ENCODE measurements around the gene ANKRD30A.

DNA sequence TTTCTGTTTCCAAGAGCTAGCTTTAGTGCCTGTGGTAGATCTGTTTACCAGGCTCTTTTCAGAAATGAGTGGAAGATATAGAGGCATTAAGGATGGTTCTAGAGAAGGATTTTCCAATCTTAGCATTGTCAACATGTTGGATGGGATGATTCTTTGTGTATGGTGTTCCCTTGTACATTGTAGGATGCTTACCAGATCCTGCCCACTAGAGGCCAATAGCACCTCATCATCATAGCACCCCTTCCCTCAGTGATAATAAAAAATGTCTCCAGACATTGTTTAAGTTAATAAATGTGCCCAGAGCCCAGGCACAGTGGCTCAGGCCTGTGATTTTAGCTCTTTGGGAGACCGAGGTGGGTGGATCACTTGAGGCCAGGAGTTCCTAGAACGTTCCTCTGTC lies 121.2 kb downstream of the ANKRD30A start:
- TF ChIP-seq, protein P1, sequence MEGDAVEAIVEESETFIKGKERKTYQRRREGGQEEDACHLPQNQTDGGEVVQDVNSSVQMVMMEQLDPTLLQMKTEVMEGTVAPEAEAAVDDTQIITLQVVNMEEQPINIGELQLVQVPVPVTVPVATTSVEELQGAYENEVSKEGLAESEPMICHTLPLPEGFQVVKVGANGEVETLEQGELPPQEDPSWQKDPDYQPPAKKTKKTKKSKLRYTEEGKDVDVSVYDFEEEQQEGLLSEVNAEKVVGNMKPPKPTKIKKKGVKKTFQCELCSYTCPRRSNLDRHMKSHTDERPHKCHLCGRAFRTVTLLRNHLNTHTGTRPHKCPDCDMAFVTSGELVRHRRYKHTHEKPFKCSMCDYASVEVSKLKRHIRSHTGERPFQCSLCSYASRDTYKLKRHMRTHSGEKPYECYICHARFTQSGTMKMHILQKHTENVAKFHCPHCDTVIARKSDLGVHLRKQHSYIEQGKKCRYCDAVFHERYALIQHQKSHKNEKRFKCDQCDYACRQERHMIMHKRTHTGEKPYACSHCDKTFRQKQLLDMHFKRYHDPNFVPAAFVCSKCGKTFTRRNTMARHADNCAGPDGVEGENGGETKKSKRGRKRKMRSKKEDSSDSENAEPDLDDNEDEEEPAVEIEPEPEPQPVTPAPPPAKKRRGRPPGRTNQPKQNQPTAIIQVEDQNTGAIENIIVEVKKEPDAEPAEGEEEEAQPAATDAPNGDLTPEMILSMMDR (IDR thresholded peaks at IDR 0.05), result no peak
- no peak for TF ChIP-seq POLR2A (IDR thresholded peaks at IDR 0.05)

Measured in testis (tissue), 2 donors.